ENCODE results near the gene MYOD1.

The MYOD1 gene

GRCh38 chr11:17745023-17745772 is 25.8 kb downstream of the MYOD1 start:
- H3K27ac ChIP-seq, result no peak overlapping the region
- no peak for TF ChIP-seq CTCF (conservative IDR thresholded peaks at IDR 0.05)
- TF ChIP-seq ZFX (IDR thresholded peaks at IDR 0.05), result no peak

- no peak overlapping the region for H3K27ac ChIP-seq
- TF ChIP-seq ZFX (IDR thresholded peaks at IDR 0.05) (no peak), CTCF (conservative IDR thresholded peaks at IDR 0.05) (no peak)
Observed at GRCh38 chr11:17746096-17746495, 26.7 kb downstream of the MYOD1 start.

GRCh38 chr11:17747131-17747955 is 28.0 kb downstream of the MYOD1 start:
- H3K27ac ChIP-seq, result no peak overlapping the region
- no peak for TF ChIP-seq ZFX (IDR thresholded peaks at IDR 0.05)
- no peak for TF ChIP-seq CTCF (conservative IDR thresholded peaks at IDR 0.05)

- no peak for TF ChIP-seq CTCF (conservative IDR thresholded peaks at IDR 0.05)
- no peak for TF ChIP-seq ZFX (IDR thresholded peaks at IDR 0.05)
- no peak overlapping the region for H3K27ac ChIP-seq
Observed at GRCh38 chr11:17748044-17748443, 28.7 kb downstream of the MYOD1 start.

- H3K27ac ChIP-seq, result no peak overlapping the region
- TF ChIP-seq ZFX (IDR thresholded peaks at IDR 0.05) (no peak), CTCF (conservative IDR thresholded peaks at IDR 0.05) (no peak)
Observed at GRCh38 chr11:17748761-17749721, 29.7 kb downstream of the MYOD1 start.

- H3K27ac ChIP-seq, result no peak overlapping the region
- TF ChIP-seq CTCF (conservative IDR thresholded peaks at IDR 0.05) (no peak), ZFX (IDR thresholded peaks at IDR 0.05) (no peak)
Observed at GRCh38 chr11:17750013-17750800, 30.8 kb downstream of the MYOD1 start.
